ENCODE data around the gene UNC5B.

DNA sequence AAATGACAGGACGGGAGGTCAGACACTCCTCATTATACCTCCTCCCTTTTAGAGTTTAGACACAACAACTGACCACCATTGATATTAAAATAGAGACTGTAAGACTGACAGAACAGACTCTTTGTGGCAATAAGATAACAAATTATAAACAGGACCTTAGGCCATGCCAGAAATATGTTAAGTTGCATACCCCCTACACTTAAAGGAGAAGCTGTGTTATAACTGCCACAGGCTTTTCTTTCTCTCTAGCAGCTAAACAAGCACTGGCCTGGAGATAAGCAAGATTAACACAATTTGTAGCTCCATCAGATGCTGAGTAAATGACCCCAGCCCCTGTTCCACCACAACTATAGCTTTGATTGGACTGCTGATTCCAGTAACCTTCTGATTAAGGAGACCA lies 10.5 kb upstream of the UNC5B start:
- TF ChIP-seq, protein P1, sequence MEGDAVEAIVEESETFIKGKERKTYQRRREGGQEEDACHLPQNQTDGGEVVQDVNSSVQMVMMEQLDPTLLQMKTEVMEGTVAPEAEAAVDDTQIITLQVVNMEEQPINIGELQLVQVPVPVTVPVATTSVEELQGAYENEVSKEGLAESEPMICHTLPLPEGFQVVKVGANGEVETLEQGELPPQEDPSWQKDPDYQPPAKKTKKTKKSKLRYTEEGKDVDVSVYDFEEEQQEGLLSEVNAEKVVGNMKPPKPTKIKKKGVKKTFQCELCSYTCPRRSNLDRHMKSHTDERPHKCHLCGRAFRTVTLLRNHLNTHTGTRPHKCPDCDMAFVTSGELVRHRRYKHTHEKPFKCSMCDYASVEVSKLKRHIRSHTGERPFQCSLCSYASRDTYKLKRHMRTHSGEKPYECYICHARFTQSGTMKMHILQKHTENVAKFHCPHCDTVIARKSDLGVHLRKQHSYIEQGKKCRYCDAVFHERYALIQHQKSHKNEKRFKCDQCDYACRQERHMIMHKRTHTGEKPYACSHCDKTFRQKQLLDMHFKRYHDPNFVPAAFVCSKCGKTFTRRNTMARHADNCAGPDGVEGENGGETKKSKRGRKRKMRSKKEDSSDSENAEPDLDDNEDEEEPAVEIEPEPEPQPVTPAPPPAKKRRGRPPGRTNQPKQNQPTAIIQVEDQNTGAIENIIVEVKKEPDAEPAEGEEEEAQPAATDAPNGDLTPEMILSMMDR (IDR thresholded peaks at IDR 0.05; ENCODE audit: low read length), result no peak
- TF ChIP-seq EZH2 (optimal IDR thresholded peaks at IDR 0.05; ENCODE audit: low read depth, low read length), result no peak
